HG03565 (cell line): Measurements from ENCODE around the gene SLC12A8.

Experiments
- ATAC-seq: cut with Tn5 transposase; IDR thresholded peaks from one replicate; pipeline ENCODE4 v1.9.1; 2021; ENCODE audit warnings: mild to moderate bottlenecking, moderate library complexity; ENCODE audit not compliant: unreplicated experiment

Gene SLC12A8

DNA sequence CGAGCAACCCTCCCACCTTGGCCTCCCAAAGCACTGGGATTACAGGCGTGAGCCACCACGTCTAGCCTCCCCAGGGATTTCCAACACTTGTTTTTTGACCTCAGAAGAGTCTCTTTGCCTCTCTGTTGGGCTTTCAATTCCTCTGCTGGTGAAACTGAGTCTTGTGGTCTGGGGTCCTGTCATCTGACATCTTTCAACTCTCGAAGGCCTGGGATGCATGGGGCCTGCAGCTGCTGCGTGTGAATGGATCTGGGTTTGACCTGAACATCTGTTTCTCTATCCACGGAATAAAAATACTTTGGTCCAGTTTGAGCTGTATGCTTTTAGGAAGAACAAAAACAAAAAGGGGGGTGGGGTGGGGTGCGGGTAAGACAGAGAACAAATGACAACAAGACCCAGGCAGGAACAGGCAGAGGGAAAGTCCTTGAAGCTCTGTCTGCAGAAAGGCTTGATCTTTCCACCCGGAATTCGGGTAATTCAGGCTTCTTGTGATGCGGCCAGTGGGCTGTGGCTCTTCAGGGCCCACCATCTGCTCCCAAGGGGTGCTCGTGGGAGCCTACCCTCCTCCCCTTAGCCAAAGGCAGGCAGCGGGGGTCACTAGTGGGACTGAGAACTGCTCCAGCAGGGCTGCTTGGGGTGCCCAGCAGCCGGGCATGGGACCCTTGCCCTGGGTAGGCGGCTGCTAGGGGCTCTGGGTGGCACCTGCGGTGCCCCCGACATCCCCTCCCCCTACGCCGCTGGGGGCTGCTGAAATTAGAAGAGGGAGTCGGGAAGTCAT lies 71.5 kb downstream of the SLC12A8 start:
- no peak for ATAC-seq

DNA sequence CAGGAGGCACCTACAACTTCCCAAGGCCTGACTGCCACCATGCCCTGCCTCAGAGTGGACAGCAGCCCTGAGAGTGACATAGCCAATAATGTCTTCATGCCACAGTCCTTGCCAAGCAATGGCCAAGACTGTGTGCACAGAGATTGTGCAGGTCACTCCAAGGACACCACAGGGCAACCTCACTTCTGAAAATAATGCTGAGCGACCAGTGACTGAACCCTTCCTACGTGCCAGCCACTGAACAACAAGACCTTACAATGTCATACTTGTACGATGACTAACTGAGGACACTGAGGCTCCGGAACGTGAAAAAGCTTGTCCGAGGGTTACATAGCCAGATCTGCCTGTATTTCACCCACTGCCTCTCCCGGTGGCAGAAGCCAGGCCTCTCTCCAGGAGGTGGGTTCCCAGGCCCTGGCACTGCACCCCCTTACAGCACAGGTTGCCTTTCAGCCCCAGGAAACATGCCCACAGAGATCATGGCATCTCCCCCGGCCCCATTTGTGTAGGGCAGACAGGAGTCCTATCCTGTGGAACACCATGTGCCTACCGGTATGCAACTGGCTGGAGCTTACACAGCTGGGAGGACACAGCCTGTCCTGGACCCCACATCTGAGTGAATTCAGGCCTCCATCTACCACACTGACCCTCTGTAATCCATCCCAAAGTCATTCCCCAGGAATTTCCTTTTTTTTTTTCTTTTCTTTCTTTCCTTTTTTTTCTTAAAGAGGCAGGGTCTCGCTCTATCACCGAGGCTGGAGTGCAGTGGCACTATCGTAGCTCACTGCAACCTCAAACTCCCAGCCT lies 72.3 kb downstream of the SLC12A8 start:
- ATAC-seq = no peak

DNA sequence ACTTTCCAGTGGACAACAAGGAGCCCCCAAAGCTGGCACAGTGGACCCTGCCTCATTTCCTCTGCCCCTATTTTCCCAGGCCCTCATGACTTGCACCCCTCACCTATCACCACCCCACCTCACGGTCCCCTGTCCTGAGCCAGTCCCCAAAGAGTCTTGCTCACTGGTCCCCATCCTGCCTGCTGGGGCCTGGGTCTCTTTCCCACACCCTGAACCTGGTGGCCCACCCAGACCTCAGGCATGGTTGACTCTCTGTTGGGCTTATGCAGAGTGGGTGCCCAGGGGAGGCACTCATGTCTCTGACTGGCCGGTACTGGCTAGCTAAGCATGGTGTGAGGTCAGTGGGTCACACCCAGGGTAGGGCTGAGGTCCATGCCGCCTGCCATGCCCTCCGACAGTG lies 73.2 kb downstream of the SLC12A8 start:
- ATAC-seq = no peak

GRCh38 chr3:125137358-125138033 lies 75.1 kb downstream of the SLC12A8 start:
- no peak for ATAC-seq

GRCh38 chr3:125136966-125137357 lies 75.6 kb downstream of the SLC12A8 start:
- no peak for ATAC-seq

DNA sequence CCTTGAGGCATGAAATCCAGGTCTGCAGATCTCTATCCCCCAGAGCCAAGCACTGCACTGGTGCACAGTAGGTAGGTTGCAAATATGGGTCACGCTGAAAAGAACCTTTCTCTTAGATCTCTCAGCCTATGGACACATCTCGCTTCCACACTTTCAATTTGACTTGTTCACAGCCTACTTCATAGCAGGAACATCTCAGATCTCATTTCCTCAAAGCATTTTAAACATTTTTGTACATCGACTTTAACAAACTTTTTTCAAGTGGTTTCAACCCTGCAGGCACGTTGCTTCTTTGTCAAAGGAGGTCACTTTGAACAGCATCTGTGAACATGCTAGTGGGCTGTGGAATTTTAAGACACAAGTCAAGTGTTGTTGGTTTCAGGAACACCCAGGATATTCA lies 76.0 kb downstream of the SLC12A8 start:
- ATAC-seq = no peak

DNA sequence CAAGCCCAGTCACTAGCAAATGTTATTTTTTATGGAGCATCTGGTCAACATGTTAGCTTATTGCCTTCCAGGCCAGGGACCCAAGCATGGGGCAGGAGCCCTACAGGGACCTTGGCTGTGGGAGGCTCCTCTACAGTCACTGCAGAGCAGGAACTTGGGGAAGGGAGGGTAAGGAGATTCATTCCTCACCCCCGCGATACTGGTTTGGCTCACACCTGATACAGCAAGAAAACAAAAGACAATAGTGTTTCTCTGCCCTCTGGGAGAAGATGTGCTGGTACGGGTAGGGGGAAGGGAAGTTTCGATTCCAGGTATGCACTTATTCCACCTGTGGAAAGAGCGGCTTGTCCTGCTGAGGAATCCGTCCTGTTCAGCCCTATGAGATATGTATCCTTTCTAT lies 77.6 kb downstream of the SLC12A8 start:
- ATAC-seq = no peak

DNA sequence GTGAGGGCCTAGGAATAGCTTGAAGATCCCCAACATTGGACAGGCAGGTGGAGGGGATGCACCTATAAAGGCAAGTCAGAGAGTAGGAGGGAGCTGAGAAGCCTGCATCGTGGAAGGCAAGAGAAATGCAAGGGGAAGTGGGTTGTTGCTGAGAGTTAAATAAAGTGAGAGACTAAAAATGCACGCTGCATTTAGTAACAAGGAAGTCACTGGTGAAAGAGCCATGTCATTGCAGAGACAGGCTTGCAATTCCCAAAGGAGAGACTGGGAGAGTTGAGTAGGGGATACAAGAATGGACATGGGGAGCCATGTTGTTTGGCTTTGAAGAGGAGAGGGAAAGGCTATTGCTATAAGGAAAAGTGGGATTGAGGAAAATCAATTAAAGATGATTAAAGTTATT lies 79.7 kb downstream of the SLC12A8 start:
- ATAC-seq = no peak

GRCh38 chr3:125129512-125129997 lies 83.0 kb downstream of the SLC12A8 start:
- ATAC-seq = no peak

GRCh38 chr3:125128861-125129501 lies 83.6 kb downstream of the SLC12A8 start:
- no peak for ATAC-seq

GRCh38 chr3:125126323-125126722 lies 86.2 kb downstream of the SLC12A8 start:
- ATAC-seq = no peak

GRCh38 chr3:125125821-125126245 lies 86.7 kb downstream of the SLC12A8 start:
- ATAC-seq = no peak

GRCh38 chr3:125123451-125124305 lies 88.9 kb downstream of the SLC12A8 start:
- ATAC-seq = no peak

DNA sequence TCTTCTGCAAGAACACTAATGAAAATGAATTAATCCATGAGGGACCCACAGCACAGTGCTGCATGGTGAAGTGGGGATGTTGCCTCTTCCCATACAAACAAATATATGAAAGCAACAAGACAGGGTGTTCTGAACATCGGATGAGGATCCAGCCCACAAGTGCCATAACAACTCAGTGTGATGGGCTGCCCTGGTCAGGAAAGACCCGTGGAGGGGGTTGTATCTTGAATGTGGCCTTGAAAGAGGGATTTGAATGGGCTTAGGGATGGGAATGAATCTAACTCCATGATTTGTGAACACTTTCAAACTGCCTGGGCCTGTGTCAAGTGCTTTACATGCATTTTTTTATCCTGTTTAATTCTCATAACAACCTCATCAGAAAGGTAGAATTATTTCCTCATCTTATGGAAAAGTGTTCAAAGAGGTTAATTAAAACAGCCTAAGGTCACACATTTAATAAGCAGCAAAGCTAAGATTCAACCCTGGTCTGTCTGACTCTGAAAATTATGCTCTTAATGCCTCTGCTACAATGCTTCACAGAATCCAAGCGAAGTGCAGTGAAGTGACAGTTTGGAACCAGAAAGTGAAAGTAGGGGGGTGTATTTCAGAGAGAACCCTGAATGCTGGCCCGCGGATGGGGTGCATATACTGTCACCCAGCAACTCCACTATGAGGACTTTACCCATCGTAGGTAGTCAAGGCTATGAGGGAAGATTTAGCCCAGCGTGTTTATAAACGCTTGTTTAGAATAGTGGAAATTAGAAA lies 91.1 kb downstream of the SLC12A8 start:
- peak; percentile 48 for ATAC-seq

DNA sequence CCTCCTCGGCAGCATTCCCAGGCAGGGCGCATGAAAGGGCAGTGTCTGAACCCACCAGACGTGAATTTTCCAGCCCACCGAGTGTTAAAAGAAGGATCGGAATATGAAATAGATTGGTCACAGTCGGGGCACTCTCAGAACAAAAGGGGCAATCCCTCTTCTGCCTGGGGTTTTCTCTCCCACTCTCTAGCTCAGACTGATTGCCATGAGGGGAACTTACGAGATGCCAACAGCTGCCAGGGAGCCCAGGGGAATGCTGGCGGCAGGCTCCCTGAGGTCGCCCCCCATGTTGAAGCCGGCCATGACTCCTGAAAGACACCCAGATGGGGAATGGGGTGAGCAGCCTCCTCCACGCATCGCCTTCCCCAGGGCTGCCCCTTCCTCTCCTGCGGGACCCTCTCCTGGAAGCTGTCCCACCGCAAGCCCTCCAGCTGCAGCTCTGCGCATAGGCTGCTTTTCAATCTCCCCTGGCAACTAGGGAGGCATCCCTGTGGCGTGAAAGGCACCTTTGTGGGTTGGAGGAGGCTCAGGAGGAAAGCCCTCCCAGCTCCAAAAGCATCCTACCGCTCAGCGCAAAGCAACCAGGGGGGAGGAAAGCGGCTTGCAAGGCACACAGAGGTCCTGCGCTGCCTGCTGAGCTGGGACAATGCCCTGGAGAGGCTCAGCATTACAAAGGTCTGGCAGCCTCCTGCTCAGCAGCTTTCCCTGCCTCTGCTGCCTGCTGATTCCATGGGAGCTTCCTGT lies 92.0 kb downstream of the SLC12A8 start:
- ATAC-seq = no peak

DNA sequence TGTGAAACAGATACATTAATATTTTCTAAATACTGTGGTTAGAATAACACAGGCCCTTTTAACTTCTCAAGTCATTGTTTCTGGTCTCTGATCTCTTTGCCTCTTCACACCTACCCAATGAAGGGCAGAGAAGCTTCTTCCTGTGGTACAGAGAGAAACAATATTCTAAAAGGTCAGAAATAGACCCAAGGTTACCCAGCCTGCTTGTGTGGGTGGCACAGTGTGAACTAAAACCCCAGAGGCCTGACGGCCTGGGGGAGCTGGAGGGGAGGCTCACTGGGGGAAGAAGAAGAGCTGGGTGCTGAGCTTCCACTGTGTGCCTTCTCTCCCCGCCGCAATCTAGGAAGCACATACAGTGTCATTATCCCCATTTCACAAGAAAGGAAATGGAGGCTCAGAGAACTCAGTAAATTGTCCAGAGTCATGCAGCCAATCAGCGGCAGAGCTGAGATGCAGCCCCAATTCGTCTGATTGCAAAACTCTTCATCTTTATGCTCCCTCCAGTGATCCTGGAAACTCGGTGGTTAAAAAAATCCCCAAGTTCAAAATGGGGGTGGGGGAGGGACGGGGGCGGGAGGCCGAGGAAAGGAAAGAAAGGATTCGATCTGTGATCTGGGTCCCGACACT lies 92.7 kb downstream of the SLC12A8 start:
- no peak for ATAC-seq

- no peak for ATAC-seq
Observed at GRCh38 chr3:125118600-125118999, 93.9 kb downstream of the SLC12A8 start.

- no peak for ATAC-seq
Observed at GRCh38 chr3:125117631-125118191, 94.8 kb downstream of the SLC12A8 start.
